ELF-1 (cell line): Measurements from ENCODE around the gene TBP.
A peak's percentile ranks its signal among the peaks of the same experiment; 100 is the strongest.

ENCODE experiments used
- DNase-seq: peaks from one replicate; pipeline ENCODE4 v3.0.0-alpha.2; 2016; ENCODE audit warnings: low read depth, low spot score

Gene TBP

GRCh38 chr6:170535004-170535403 lies 19.2 kb upstream of the TBP start:
- DNase-seq, result no peak

GRCh38 chr6:170536671-170537070 lies 17.5 kb upstream of the TBP start:
- no peak for DNase-seq

- no peak for DNase-seq
Measured at GRCh38 chr6:170537329-170537728, 16.8 kb upstream of the TBP start.

- DNase-seq, result no peak
Measured at GRCh38 chr6:170542031-170542719, 12.0 kb upstream of the TBP start.

GRCh38 chr6:170545405-170545804 lies 8.8 kb upstream of the TBP start:
- no peak for DNase-seq

- DNase-seq, result peak; percentile 94
Measured at GRCh38 chr6:170552765-170553533, 1.2 kb upstream of the TBP start, which contains the start of gene PSMB1. TSS of gene PSMB1 (minus strand) at chr6:170553307. CDS start at chr6:170553242, 65 bp downstream.

GRCh38 chr6:170553534-170554012 lies 596 bp upstream of the TBP start:
- DNase-seq, result no peak

GRCh38 chr6:170554796-170555137 lies 598 bp downstream of the TBP start:
- DNase-seq, result no peak

- DNase-seq, result no peak
Measured at GRCh38 chr6:170555305-170555704, 1.1 kb downstream of the TBP start.

- no peak for DNase-seq
Measured at GRCh38 chr6:170561555-170561954, 7.4 kb downstream of the TBP start.

- no peak for DNase-seq
Measured at GRCh38 chr6:170564936-170565530, 10.9 kb downstream of the TBP start.

- DNase-seq, result no peak
Measured at GRCh38 chr6:170572704-170573466, 18.7 kb downstream of the TBP start.

- DNase-seq, result no peak
Measured at GRCh38 chr6:170575250-170575649, 21.1 kb downstream of the TBP start.

- no peak for DNase-seq
Measured at GRCh38 chr6:170578909-170579308, 24.7 kb downstream of the TBP start.

- DNase-seq, result no peak
Measured at GRCh38 chr6:170583756-170584180, 29.6 kb downstream of the TBP start.

- peak; percentile 96 for DNase-seq
Measured at GRCh38 chr6:170584181-170584953, 30.2 kb downstream of the TBP start, which contains the start of gene PDCD2. TSS of gene PDCD2 (minus strand) at chr6:170584637. CDS start at chr6:170584581, 56 bp downstream.

GRCh38 chr6:170584954-170585498 lies 30.9 kb downstream of the TBP start:
- DNase-seq, result peak; percentile 92

GRCh38 chr6:170590725-170591124 lies 36.6 kb downstream of the TBP start:
- no peak for DNase-seq

GRCh38 chr6:170596426-170596825 lies 42.3 kb downstream of the TBP start:
- no peak for DNase-seq

GRCh38 chr6:170597278-170597677 lies 43.1 kb downstream of the TBP start:
- no peak for DNase-seq
